Measurements from ENCODE around the gene LDLRAD1.

LDLRAD1 gene

GRCh38 chr1:54011316-54012007 lies 6.5 kb downstream of the LDLRAD1 start:
- TF ChIP-seq CTCF (IDR thresholded peaks at IDR 0.05; ENCODE audit: control extremely low read depth, extremely low read depth, low read depth, missing control alignments), result no peak
- ChIA-PET CTCF (no interaction called here), POLR2A (no interaction called here)
- DNase-seq (ENCODE audit: extremely low spot score), result no peak

GRCh38 chr1:54010415-54011117 lies 7.4 kb downstream of the LDLRAD1 start:
- ChIA-PET CTCF (no interaction called here), POLR2A (no interaction called here)
- no peak for DNase-seq (ENCODE audit: extremely low spot score)
- no peak for TF ChIP-seq CTCF (IDR thresholded peaks at IDR 0.05; ENCODE audit: control extremely low read depth, extremely low read depth, low read depth, missing control alignments)

DNA sequence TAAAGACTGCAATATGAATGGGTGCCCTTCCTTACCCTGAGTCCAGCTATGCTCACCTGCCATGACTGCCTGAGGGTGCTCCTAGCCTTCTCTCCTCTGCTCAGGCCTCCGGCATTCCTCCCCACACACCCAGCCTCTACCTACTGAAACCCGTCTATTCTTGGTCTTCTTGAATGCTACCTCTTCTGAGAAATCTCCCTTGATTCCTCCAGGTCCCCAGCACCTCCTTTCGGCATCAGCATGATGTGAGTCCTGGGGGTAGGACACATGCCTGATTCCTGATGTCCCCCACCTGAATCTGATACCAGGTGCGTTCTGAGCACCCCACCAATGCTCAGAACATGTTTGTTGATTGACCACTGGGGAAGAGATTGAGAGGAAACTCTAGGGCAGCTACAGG lies 8.6 kb downstream of the LDLRAD1 start:
- ChIA-PET CTCF (interaction anchor here (0.5 kb wide), 1 partner anchor 54 kb away, joined by 3 read pairs; no protein-coding TSS in a partner anchor), POLR2A (no interaction called here)

GRCh38 chr1:54008876-54009275 lies 9.1 kb downstream of the LDLRAD1 start:
- ChIA-PET CTCF (no interaction called here), POLR2A (no interaction called here)
- no peak for DNase-seq (ENCODE audit: extremely low spot score)
- TF ChIP-seq CTCF (IDR thresholded peaks at IDR 0.05; ENCODE audit: control extremely low read depth, extremely low read depth, low read depth, missing control alignments), result no peak

More for the DNA sequence above, 8.6 kb downstream of the LDLRAD1 start:
- DNase-seq (ENCODE audit: extremely low spot score), result no peak
- TF ChIP-seq CTCF (IDR thresholded peaks at IDR 0.05; ENCODE audit: control extremely low read depth, extremely low read depth, low read depth, missing control alignments), result no peak

DNA sequence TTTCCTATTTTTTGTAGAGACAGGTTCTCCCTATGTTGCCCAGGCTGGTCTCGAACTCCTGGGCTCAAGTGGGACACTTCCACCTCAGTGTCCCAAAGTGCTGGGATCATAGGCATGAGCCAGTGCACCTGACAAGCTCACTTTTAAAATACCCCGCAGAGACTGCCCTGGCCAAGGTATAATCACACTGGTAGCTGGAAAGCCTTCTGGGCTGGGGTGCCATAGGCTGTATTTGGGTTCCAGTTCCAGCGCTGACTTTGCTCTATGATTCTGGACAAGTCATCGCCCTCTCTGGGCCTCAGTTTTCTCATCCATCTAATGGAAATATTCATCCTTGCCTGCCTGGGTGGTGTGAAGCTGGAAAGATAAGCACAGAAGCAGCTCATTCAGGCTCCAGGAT lies 10.4 kb downstream of the LDLRAD1 start:
- CTCF ChIA-PET, result interaction anchor here (1.6 kb wide), 1 partner anchor 47 kb away, joined by 4 read pairs; no protein-coding TSS in a partner anchor
- DNase-seq (ENCODE audit: extremely low spot score), result no peak
- POLR2A ChIA-PET, result no interaction called here
- TF ChIP-seq CTCF (IDR thresholded peaks at IDR 0.05; ENCODE audit: control extremely low read depth, extremely low read depth, low read depth, missing control alignments), result no peak

DNA sequence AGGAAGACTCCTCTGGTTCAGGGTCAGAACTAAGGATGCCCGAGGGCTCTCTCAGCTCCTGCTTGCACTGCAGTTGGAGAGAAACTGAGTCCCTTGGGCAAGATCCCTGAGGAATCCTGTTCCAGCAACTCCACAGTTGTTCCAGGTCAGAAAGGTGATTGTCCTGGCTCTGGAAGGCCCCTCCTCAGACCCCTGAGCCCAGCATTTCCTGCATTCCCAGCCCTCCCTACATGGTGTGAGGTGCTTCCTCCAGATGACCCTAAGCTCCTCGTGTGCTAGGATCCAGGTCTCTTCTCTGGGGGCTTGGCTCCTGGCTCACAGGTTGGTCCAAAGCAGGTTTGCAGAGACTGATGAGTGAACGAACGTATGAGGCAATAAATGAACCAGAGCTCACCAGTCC lies 11.5 kb downstream of the LDLRAD1 start:
- peak; percentile 8 for DNase-seq (ENCODE audit: extremely low spot score)
- TF ChIP-seq CTCF (IDR thresholded peaks at IDR 0.05; ENCODE audit: control extremely low read depth, extremely low read depth, low read depth, missing control alignments), result no peak
- ChIA-PET CTCF (interaction anchor here (1.3 kb wide), 1 partner anchor 26 kb away, joined by 4 read pairs; no protein-coding TSS in a partner anchor), POLR2A (no interaction called here)

Data from GM10248 (cell line).